ENCODE results near the gene ABCC1.
"Not testable (repeated sequence)": the region's sequence is repeated elsewhere in the genome, so short reads cannot be mapped to it uniquely, and the experiment has no call there.

DNA sequence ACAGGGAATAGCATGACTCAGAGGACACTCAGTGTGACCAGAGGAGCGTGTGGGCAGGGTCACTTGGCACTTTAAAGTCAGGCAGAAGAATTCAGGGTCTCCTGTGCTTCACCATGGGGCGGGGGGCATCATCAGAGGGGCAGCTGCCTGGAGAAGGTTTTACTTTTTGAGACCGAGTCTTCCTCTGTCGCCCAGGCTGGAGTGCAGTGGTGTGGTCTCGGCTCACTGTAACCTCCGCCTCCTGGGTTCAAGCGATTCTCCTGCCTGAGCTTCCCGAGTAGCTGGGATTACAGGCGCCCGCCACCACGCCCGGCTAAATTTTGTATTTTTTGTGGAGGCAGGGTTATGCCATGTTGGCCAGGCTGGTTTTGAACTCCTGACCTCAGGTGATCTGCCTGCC lies 241.6 kb downstream of the ABCC1 start:
- TF ChIP-seq, protein P1, sequence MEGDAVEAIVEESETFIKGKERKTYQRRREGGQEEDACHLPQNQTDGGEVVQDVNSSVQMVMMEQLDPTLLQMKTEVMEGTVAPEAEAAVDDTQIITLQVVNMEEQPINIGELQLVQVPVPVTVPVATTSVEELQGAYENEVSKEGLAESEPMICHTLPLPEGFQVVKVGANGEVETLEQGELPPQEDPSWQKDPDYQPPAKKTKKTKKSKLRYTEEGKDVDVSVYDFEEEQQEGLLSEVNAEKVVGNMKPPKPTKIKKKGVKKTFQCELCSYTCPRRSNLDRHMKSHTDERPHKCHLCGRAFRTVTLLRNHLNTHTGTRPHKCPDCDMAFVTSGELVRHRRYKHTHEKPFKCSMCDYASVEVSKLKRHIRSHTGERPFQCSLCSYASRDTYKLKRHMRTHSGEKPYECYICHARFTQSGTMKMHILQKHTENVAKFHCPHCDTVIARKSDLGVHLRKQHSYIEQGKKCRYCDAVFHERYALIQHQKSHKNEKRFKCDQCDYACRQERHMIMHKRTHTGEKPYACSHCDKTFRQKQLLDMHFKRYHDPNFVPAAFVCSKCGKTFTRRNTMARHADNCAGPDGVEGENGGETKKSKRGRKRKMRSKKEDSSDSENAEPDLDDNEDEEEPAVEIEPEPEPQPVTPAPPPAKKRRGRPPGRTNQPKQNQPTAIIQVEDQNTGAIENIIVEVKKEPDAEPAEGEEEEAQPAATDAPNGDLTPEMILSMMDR (IDR thresholded peaks at IDR 0.05 in 4 of 5, conservative IDR thresholded peaks at IDR 0.05 in 1 of 5) = not testable (repeated sequence)
- TF ChIP-seq POLR2A (IDR thresholded peaks at IDR 0.05) = not testable (repeated sequence)
